22Rv1 (cell line): ENCODE measurements around the gene MLX.

ENCODE experiments used
- H3K27ac ChIP-seq: fragments of 450-650 bp; 2 replicates; pipeline ENCODE4 v1.5.1; 2017
- CTCF ChIP-seq: fragments of 450-650 bp; IDR thresholded peaks from 2 replicates; pipeline ENCODE4 v1.5.1; 2017; ENCODE audit warnings: mild to moderate bottlenecking
- ZFX ChIP-seq: fragments of 450-650 bp; IDR thresholded peaks from 2 replicates; pipeline ENCODE4 v1.6.1; 2017; ENCODE audit warnings: antibody characterized with exemption, borderline replicate concordance

The MLX gene

GRCh38 chr17:42591411-42591810 lies 24.5 kb downstream of the MLX start:
- TF ChIP-seq ZFX, result no peak
- no peak for TF ChIP-seq CTCF

GRCh38 chr17:42596386-42596785 lies 29.5 kb downstream of the MLX start:
- TF ChIP-seq CTCF (no peak), ZFX (no peak)
- no peak overlapping the region for H3K27ac ChIP-seq

More at GRCh38 chr17:42591411-42591810, 24.5 kb downstream of the MLX start:
- H3K27ac ChIP-seq, result no peak overlapping the region

- H3K27ac ChIP-seq, result no peak overlapping the region
- TF ChIP-seq CTCF (no peak), ZFX (no peak)
These were observed 32.0 kb downstream of the MLX start for GRCh38 chr17:42598905-42599304.

DNA sequence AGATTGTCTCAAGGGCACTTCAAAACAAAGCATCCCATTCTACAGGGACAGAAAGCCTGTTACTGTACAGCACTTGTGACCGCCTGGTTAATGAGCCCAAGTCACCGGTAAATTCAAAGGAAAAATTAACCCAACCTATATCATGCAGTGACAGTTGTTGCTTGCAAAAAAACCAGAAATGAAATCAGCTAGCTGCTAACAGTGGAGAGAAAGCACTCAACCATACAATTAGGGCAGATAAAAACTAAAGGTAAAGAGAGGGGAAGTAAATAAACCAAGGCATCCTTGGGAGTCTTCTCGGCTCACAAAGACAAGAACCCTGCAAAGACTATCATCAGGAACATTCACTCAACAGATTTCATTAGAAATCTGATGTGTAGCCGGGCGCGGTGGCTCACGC lies 36.4 kb downstream of the MLX start:
- TF ChIP-seq CTCF (no peak), ZFX (no peak)
- no peak overlapping the region for H3K27ac ChIP-seq

- H3K27ac ChIP-seq, result no peak overlapping the region
- TF ChIP-seq CTCF (no peak), ZFX (no peak)
These were observed 40.9 kb downstream of the MLX start for GRCh38 chr17:42607769-42608168.

DNA sequence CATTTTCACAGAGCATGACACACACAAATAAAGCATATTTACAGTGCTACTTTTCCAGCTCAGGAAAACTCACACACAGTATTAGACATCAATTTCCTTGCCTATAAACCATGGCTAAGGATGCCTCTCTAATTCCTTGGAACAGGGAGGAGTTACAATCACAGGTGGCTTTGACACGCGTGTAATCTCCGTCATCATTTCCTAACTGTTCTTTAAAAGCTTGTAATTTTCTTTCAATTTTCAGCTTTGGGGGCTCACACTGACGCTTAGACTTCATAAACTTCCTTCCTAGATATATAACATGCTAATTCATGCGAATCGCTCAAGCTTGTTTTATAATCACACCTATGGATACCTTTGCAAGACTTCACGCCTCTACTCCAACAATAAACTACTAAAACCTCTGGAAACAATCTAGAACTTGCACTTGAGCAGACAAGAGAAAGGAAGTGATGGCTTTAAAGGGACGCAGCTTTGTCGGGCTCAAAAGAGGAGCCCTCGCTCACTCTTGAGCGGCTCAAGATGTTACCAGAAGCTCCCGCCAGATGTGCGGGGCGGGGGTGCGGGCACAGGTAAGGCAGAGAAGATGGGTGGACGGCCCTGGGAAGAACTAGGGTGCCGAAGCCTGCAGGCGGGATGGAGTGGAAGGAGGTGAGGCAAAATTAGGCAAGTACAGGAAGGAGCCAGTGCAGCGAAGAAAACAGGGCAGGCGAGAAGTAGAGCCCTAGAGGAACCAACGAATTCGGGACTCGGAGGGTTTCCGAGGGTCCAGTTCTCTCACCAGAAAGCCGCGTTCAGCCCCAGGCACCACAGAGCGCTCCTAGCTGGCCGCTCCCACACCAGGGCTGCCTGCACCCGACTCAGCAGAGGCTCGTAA lies 41.6 kb downstream of the MLX start:
- no peak for TF ChIP-seq ZFX
- TF ChIP-seq CTCF, result no peak
- peak overlapping the region; percentile 87 for H3K27ac ChIP-seq

DNA sequence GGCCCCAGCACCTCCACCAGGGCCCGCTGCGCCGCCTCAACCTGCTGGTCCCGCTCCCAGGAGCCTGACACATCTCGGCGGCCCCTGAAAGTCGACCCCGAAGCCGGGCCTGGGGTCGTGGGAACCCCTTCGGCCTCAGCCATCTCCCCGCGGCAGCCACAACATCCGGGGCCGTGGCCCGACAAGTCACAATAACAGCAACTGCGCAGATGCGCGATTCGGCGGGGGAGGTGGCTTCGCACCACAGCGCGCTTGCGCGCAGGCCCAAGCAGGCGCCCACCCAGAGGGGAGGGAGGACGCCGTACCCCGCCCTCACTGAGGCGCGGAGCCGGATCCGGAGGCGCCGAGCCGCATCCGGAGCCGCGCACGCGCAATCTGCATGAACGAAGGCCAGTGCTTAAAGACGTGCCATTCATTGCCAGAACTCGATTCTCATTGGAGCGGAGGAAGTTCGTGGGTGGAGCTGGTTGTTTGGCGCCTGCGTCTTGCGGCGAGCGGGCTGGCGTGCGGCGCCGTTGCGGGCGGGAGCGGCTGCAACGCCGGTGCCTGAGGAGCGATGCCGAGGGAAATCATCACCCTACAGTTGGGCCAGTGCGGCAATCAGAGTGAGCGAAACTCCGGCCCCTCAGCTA lies 42.4 kb downstream of the MLX start, which contains the start of the genes RETREG3 and TUBG1:
RETREG3 (minus strand) TSS at position 193 of the 632 bp plus-strand sequence; CDS start at position 143, 50 bp downstream.
TUBG1 (plus strand) TSS at position 502 of the 632 bp plus-strand sequence; CDS start at position 557, 55 bp downstream.
- peak within 1 kb of the TSS; percentile 87 for H3K27ac ChIP-seq
- TF ChIP-seq CTCF, result peak; percentile 33; the same call in 1 of the 2 replicates
- TF ChIP-seq ZFX, result no peak

GRCh38 chr17:42609814-42610801 lies 43.2 kb downstream of the MLX start:
- peak overlapping the region; percentile 87 for H3K27ac ChIP-seq
